Measurements from ENCODE around the gene P3H4.
"Not testable (repeated sequence)": the region's sequence is repeated elsewhere in the genome, so short reads cannot be mapped to it uniquely, and the experiment has no call there.

Gene P3H4

GRCh38 chr17:41811549-41812380 lies at the start of gene P3H4:
Gene P3H4, minus strand, starts transcription at chr17:41811949. Its CDS starts 34 bp downstream, at chr17:41811915.
- peak; percentile 79 for DNase-seq

GRCh38 chr17:41860254-41860931 lies 48.6 kb upstream of the P3H4 start:
- DNase-seq, result no peak

GRCh38 chr17:41851382-41851781 lies 39.6 kb upstream of the P3H4 start:
- not testable (repeated sequence) for DNase-seq

- DNase-seq, result no peak
Observed at GRCh38 chr17:41849251-41849990, 37.7 kb upstream of the P3H4 start.

- DNase-seq, result no peak
Observed at GRCh38 chr17:41848788-41849187, 37.0 kb upstream of the P3H4 start.

GRCh38 chr17:41844971-41845370 lies 33.2 kb upstream of the P3H4 start:
- no peak for DNase-seq

- not testable (repeated sequence) for DNase-seq
Observed at GRCh38 chr17:41840781-41841180, 29.0 kb upstream of the P3H4 start.

- not testable (repeated sequence) for DNase-seq
Observed at GRCh38 chr17:41839448-41839847, 27.7 kb upstream of the P3H4 start.

GRCh38 chr17:41837761-41838538 lies 26.2 kb upstream of the P3H4 start, which contains the start of gene KLHL10:
Gene KLHL10, plus strand, starts transcription at chr17:41837825. Its CDS starts 108 bp downstream, at chr17:41837933.
- DNase-seq, result no peak

GRCh38 chr17:41836550-41837196 lies 24.9 kb upstream of the P3H4 start:
- DNase-seq, result no peak

- peak; percentile 85 for DNase-seq
Observed at GRCh38 chr17:41835800-41836549, 24.2 kb upstream of the P3H4 start, which contains the start of gene NT5C3B. Gene NT5C3B, minus strand, starts transcription at chr17:41836232. Its CDS starts 39 bp downstream, at chr17:41836193.

- DNase-seq, result no peak
Observed at GRCh38 chr17:41835214-41835799, 23.6 kb upstream of the P3H4 start.

GRCh38 chr17:41829961-41830360 lies 18.2 kb upstream of the P3H4 start:
- DNase-seq, result not testable (repeated sequence)

- DNase-seq, result no peak
Observed at GRCh38 chr17:41825175-41825845, 13.6 kb upstream of the P3H4 start.

GRCh38 chr17:41824086-41824485 lies 12.3 kb upstream of the P3H4 start:
- no peak for DNase-seq

- no peak for DNase-seq
Observed at GRCh38 chr17:41823580-41823979, 11.8 kb upstream of the P3H4 start.

GRCh38 chr17:41823141-41823524 lies 11.4 kb upstream of the P3H4 start:
- DNase-seq, result no peak

GRCh38 chr17:41822216-41823140 lies 10.7 kb upstream of the P3H4 start:
- DNase-seq, result no peak

- DNase-seq, result no peak
Observed at GRCh38 chr17:41821776-41822175, 10.0 kb upstream of the P3H4 start.
